B cell (primary cell): ENCODE results near the gene GPATCH8.

Source experiments
- CTCF ChIP-seq: fragments of 200-600 bp; IDR thresholded peaks from one replicate; pipeline ENCODE4 v1.8.0; 2022; ENCODE audit warnings: antibody characterized with exemption, mild to moderate bottlenecking
- EZH2 ChIP-seq: IDR thresholded peaks from 2 replicates; pipeline ENCODE4 v1.6.1; 2012; ENCODE audit warnings: borderline replicate concordance, low read depth, mild to moderate bottlenecking, moderate library complexity, low read length; ENCODE audit not compliant: insufficient read depth, poor library complexity, severe bottlenecking

- TF ChIP-seq CTCF (no peak), EZH2 (no peak)
Measured at GRCh38 chr17:44389723-44390202, 113.4 kb downstream of the GPATCH8 start.
